T-helper 2 cell treated with Interferon-gamma antibody and Interleukin-4, amounts not matched to agents 5 μg/mL and 100 μg/mL, for 36 hours (primary cell): ENCODE results near the gene ZNF837.
"Not testable (repeated sequence)": the region's sequence is repeated elsewhere in the genome, so short reads cannot be mapped to it uniquely, and the experiment has no call there.

Source experiments
- DNase-seq: peaks from one replicate; pipeline ENCODE4 v3.0.0; 2021; ENCODE audit warnings: low spot score
- H3K27ac Mint-ChIP-seq: one replicate; pipeline ENCODE4 v1.8.0; 2021; ENCODE audit warnings: mild to moderate bottlenecking, mixed read lengths
- H3K27me3 Mint-ChIP-seq: one replicate; pipeline ENCODE4 v1.8.0; 2021; ENCODE audit warnings: low read depth, mixed read lengths
- H3K36me3 Mint-ChIP-seq: one replicate; pipeline ENCODE4 v1.8.0; 2021; ENCODE audit warnings: low read depth, mixed read lengths
- H3K4me1 Mint-ChIP-seq: one replicate; pipeline ENCODE4 v1.8.0; 2021; ENCODE audit warnings: low read depth, mixed read lengths
- H3K4me3 Mint-ChIP-seq: one replicate; pipeline ENCODE4 v1.8.0; 2022; ENCODE audit warnings: mild to moderate bottlenecking, moderate library complexity, mixed read lengths
- H3K9me3 Mint-ChIP-seq: one replicate; pipeline ENCODE4 v1.8.0; 2021; ENCODE audit warnings: mixed read lengths

Gene ZNF837

GRCh38 chr19:58380662-58381459, at the start of gene ZNF837:
ZNF837 (minus strand) TSS chr19:58381030; CDS start chr19:58369332, 11,698 bp downstream.
- Mint-ChIP-seq H3K27me3 (no peaks in the 10 kb centered on the region), H3K9me3 (no peaks in the 10 kb centered on the region), H3K4me3 (peak within 1 kb of the TSS; percentile 88), H3K27ac (peak within 1 kb of the TSS; percentile 93), H3K4me1 (peaks cover 18% of the 10 kb centered on the region), H3K36me3 (no peaks in the 10 kb centered on the region)
- DNase-seq: peak; percentile 98

GRCh38 chr19:58429745-58430144, 48.9 kb upstream of the ZNF837 start:
- H3K4me3 Mint-ChIP-seq: no peak overlapping the region
- no peak for DNase-seq
- H3K4me1 Mint-ChIP-seq: no peaks in the 10 kb centered on the region
- H3K9me3 Mint-ChIP-seq: peaks cover 83% of the 10 kb centered on the region
- H3K27ac Mint-ChIP-seq: no peak overlapping the region
- peaks cover 28% of the 10 kb centered on the region for H3K36me3 Mint-ChIP-seq
- H3K27me3 Mint-ChIP-seq: no peaks in the 10 kb centered on the region

DNA sequence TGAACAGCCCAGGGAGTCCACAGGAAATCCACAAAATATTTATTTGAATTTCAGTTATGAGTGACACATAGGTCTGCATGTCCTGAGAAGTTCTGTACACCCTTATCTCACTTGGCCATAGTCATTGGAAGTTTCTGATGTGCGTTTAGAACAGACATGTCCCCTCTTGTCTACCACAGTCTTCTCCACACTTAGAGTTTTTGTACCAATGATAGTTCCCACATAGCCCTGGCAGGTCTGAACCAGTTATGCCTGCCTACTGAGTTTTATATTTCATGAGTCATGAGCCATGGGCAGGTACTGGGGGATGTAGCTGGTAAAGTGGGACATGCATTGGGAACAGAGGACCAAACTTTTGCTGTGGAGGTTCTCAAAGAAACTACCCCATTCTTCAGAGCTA, 47.8 kb upstream of the ZNF837 start:
- H3K27ac Mint-ChIP-seq: no peak overlapping the region
- H3K4me1 Mint-ChIP-seq: no peaks in the 10 kb centered on the region
- DNase-seq: no peak
- H3K27me3 Mint-ChIP-seq: no peaks in the 10 kb centered on the region
- H3K9me3 Mint-ChIP-seq: peaks cover 81% of the 10 kb centered on the region
- H3K4me3 Mint-ChIP-seq: no peak overlapping the region
- peaks cover 19% of the 10 kb centered on the region for H3K36me3 Mint-ChIP-seq

GRCh38 chr19:58417071-58417470, 36.2 kb upstream of the ZNF837 start:
- Mint-ChIP-seq H3K36me3 (peaks cover 41% of the 10 kb centered on the region), H3K4me1 (no peaks in the 10 kb centered on the region), H3K4me3 (no peak overlapping the region), H3K27ac (no peak overlapping the region), H3K9me3 (peaks cover 28% of the 10 kb centered on the region), H3K27me3 (no peaks in the 10 kb centered on the region)
- DNase-seq: no peak

GRCh38 chr19:58416604-58417003, 35.8 kb upstream of the ZNF837 start:
- no peaks in the 10 kb centered on the region for H3K4me1 Mint-ChIP-seq
- H3K27ac Mint-ChIP-seq: no peak overlapping the region
- H3K4me3 Mint-ChIP-seq: no peak overlapping the region
- no peak for DNase-seq
- peaks cover 39% of the 10 kb centered on the region for H3K36me3 Mint-ChIP-seq
- H3K27me3 Mint-ChIP-seq: no peaks in the 10 kb centered on the region
- H3K9me3 Mint-ChIP-seq: peaks cover 25% of the 10 kb centered on the region

GRCh38 chr19:58409010-58409790, 28.4 kb upstream of the ZNF837 start:
- Mint-ChIP-seq H3K4me3 (peak overlapping the region; percentile 95), H3K36me3 (peaks cover 5% of the 10 kb centered on the region), H3K27me3 (no peaks in the 10 kb centered on the region), H3K4me1 (peaks cover 21% of the 10 kb centered on the region), H3K9me3 (no peaks in the 10 kb centered on the region), H3K27ac (peak overlapping the region; percentile 26)
- DNase-seq: no peak

GRCh38 chr19:58408152-58409009, 27.6 kb upstream of the ZNF837 start, which contains the start of gene ZNF584:
ZNF584 (plus strand) TSS chr19:58408649; CDS start chr19:58409148, 499 bp downstream.
- Mint-ChIP-seq H3K9me3 (no peaks in the 10 kb centered on the region), H3K4me1 (peaks cover 21% of the 10 kb centered on the region), H3K36me3 (peaks cover 5% of the 10 kb centered on the region), H3K27ac (peak within 1 kb of the TSS; percentile 92), H3K4me3 (peak within 1 kb of the TSS; percentile 95), H3K27me3 (no peaks in the 10 kb centered on the region)
- peak; percentile 91 for DNase-seq

- H3K9me3 Mint-ChIP-seq: no peaks in the 10 kb centered on the region
- no peaks in the 10 kb centered on the region for H3K27me3 Mint-ChIP-seq
- peak overlapping the region; percentile 65 for H3K27ac Mint-ChIP-seq
- peaks cover 3% of the 10 kb centered on the region for H3K36me3 Mint-ChIP-seq
- H3K4me3 Mint-ChIP-seq: peak overlapping the region; percentile 95
- peaks cover 21% of the 10 kb centered on the region for H3K4me1 Mint-ChIP-seq
- DNase-seq: no peak
These were observed 26.9 kb upstream of the ZNF837 start for GRCh38 chr19:58407658-58408151.

- Mint-ChIP-seq H3K4me3 (peak overlapping the region; percentile 95), H3K27ac (peak overlapping the region; percentile 80), H3K36me3 (peaks cover 2% of the 10 kb centered on the region), H3K4me1 (peaks cover 23% of the 10 kb centered on the region), H3K9me3 (no peaks in the 10 kb centered on the region), H3K27me3 (no peaks in the 10 kb centered on the region)
- no peak for DNase-seq
These were observed 26.2 kb upstream of the ZNF837 start for GRCh38 chr19:58406818-58407657.

DNA sequence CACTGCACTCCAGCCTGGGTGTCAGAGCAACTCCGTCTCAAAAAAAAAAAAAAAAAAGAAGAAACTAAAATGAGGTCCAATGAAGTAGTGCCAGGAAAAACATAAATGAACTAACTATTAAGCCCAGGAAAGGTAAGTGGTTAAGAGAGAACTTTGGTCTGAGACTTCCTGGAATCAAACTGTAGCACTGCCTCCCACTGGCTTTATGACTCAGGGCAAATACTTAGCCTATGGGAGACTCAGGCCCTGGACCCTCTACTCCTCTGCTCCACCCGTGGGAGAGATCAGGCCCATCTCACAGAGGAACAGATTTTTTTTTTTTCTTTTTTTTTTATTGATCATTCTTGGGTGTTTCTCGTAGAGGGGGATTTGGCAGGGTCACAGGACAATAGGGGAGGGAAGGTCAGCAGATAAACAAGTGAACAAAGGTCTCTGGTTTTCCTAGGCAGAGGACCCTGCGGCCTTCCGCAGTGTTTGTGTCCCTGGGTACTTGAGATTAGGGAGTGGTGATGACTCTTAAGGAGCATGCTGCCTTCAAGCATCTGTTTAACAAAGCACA, 23.2 kb upstream of the ZNF837 start:
- not testable (repeated sequence) for H3K27ac Mint-ChIP-seq, H3K4me3 Mint-ChIP-seq, H3K36me3 Mint-ChIP-seq, DNase-seq, H3K9me3 Mint-ChIP-seq, H3K27me3 Mint-ChIP-seq
- peaks cover 24% of the 10 kb centered on the region for H3K4me1 Mint-ChIP-seq

- Mint-ChIP-seq H3K4me3 (peak overlapping the region; percentile 88), H3K36me3 (no peaks in the 10 kb centered on the region), H3K9me3 (no peaks in the 10 kb centered on the region), H3K27ac (no peak overlapping the region), H3K4me1 (peaks cover 16% of the 10 kb centered on the region), H3K27me3 (no peaks in the 10 kb centered on the region)
- no peak for DNase-seq
These were observed 21.1 kb upstream of the ZNF837 start for GRCh38 chr19:58401840-58402421.
